ELR (cell line): Measurements from ENCODE around the gene AFP.

Source experiments
- DNase-seq: peaks from one replicate; pipeline ENCODE4 v3.0.0-alpha.2; 2015; ENCODE audit warnings: low read depth

Gene AFP

DNA sequence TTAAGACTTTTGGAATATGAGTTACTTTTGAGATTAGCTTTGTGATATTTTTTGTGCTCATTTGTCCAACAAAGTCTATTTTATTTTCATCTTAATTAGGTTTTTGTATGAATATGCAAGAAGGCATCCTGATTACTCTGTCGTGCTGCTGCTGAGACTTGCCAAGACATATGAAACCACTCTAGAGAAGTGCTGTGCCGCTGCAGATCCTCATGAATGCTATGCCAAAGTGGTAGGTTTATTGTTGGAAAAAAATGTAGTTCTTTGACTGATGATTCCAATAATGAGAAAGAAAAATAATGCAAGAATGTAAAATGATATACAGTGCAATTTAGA, 21.1 kb upstream of the AFP start:
- no peak for DNase-seq

DNA sequence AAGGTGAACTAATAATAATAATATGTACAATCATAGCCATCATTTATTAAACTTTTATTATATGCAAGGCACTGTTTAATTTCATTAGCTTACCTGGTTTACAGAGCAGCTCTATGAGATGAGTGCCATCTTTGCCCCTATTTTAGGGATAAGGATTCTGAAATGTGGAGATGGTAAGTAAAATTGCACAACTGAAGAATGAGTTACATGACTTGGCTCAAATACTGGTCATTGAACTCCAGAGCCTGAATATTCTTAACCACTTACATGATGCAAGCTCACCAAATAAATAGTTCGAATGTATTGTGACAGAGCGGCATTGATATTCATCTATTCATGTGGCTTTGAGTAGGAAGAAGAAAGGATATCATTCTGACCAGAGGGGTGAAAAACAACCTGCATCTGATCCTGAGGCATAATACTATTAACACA, 20.2 kb upstream of the AFP start:
- DNase-seq, result no peak

DNA sequence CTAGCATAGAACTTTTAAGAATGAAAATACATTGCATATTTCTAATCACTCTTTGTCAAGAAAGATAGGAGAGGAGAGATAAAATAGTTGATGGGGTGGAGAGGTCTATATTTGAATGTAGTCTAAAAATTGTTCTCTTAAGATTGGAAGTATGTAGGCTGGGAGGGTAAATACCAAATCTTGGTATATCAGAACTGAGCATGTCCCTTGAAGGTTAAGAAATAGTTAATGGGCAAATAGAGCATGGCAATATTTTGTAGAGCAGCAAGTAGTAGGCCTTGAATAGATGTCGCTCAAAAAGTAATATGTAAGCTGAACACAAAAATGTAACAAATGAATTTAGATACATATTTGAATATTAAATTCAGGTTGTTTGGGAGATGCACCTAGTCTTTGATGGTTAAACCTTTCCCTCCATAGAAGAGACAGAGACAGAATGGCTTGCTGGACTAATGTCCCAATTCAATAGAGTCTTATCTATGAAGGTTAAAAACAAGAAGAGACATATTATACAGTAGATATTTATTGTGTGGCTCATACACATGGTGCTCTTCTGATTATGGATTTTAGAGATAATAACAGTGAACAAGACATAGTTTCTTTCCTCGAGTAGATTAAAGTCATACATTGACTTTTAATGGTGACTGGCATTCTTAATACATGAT, 19.5 kb upstream of the AFP start:
- no peak for DNase-seq

DNA sequence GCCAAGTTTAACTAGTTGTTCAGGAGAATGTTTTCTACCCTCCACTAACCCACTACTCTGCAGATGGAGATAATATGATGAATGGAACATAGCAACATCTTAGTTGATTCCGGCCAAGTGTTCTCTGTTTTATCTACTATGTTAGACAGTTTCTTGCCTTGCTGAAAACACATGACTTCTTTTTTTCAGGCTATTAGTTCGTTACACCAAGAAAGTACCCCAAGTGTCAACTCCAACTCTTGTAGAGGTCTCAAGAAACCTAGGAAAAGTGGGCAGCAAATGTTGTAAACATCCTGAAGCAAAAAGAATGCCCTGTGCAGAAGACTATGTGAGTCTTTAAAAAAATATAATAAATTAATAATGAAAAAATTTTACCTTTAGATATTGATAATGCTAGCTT, 18.7 kb upstream of the AFP start:
- DNase-seq, result no peak

DNA sequence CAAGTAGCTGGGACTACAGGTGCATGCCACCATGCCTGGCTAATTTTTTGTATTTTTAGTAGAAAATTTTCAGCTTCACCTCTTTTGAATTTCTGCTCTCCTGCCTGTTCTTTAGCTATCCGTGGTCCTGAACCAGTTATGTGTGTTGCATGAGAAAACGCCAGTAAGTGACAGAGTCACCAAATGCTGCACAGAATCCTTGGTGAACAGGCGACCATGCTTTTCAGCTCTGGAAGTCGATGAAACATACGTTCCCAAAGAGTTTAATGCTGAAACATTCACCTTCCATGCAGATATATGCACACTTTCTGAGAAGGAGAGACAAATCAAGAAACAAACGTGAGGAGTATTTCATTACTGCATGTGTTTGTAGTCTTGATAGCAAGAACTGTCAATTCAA, 18.0 kb upstream of the AFP start:
- DNase-seq, result peak; percentile 15

DNA sequence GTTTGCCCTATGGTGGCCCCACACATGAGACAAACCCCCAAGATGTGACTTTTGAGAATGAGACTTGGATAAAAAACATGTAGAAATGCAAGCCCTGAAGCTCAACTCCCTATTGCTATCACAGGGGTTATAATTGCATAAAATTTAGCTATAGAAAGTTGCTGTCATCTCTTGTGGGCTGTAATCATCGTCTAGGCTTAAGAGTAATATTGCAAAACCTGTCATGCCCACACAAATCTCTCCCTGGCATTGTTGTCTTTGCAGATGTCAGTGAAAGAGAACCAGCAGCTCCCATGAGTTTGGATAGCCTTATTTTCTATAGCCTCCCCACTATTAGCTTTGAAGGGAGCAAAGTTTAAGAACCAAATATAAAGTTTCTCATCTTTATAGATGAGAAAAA, 17.3 kb upstream of the AFP start:
- DNase-seq, result no peak

DNA sequence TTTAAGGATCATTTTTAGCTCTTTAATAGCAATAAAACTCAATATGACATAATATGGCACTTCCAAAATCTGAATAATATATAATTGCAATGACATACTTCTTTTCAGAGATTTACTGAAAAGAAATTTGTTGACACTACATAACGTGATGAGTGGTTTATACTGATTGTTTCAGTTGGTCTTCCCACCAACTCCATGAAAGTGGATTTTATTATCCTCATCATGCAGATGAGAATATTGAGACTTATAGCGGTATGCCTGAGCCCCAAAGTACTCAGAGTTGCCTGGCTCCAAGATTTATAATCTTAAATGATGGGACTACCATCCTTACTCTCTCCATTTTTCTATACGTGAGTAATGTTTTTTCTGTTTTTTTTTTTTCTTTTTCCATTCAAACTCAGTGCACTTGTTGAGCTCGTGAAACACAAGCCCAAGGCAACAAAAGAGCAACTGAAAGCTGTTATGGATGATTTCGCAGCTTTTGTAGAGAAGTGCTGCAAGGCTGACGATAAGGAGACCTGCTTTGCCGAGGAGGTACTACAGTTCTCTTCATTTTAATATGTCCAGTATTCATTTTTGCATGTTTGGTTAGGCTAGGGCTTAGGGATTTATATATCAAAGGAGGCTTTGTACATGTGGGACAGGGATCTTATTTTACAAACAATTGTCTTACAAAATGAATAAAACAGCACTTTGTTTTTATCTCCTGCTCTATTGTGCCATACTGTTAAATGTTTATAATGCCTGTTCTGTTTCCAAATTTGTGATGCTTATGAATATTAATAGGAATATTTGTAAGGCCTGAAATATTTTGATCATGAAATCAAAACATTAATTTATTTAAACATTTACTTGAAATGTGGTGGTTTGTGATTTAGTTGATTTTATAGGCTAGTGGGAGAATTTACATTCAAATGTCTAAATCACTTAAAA, 16.6 kb upstream of the AFP start:
- DNase-seq, result no peak

DNA sequence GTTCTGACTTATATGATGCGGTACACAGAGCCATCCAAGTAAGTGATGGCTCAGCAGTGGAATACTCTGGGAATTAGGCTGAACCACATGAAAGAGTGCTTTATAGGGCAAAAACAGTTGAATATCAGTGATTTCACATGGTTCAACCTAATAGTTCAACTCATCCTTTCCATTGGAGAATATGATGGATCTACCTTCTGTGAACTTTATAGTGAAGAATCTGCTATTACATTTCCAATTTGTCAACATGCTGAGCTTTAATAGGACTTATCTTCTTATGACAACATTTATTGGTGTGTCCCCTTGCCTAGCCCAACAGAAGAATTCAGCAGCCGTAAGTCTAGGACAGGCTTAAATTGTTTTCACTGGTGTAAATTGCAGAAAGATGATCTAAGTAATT, 15.4 kb upstream of the AFP start:
- no peak for DNase-seq

DNA sequence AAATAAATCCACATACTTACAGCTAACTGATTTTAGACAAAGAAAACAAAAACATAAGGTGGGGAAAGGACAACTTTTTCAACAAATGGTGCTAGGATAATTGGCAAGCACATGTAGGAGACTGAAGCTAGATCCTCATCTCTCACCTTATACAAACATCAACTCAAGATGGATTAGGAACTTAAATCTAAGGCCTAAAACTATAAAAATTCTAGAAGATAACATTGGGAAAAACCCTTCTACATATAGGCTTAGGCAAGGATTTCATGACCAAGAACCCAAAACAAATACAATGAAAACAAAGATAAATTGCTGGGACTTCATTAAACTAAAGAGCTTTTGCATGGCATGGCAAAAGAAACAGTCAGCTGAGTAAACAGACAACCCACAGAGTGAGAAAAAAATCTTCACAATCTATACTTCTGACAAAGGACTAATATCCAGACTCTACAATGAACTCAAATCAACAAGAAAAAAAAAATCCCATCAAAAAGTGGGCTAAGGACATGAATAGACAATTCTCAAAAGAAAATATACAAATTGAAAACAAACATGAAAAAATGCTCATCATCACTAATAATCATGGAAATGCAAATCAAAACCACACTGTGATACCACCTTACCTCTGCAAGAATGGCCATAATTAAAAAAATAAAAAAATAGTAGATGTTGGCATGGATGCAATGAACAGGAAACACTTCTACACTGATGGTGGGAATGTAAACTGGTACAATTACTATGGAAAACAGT, 14.1 kb upstream of the AFP start:
- DNase-seq, result no peak

DNA sequence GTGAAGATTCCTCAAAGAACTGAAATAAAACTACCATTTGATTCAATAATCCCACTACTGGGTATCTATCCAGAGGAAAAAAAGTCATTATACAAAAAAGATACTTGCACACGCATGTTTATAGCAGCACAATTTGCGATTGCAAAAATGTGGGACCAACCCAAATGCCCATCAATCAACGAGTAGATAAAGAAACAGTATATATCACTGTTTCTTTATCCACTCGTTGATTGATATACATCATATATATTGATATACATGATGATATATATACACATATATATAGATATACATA, 13.6 kb upstream of the AFP start:
- DNase-seq, result no peak

DNA sequence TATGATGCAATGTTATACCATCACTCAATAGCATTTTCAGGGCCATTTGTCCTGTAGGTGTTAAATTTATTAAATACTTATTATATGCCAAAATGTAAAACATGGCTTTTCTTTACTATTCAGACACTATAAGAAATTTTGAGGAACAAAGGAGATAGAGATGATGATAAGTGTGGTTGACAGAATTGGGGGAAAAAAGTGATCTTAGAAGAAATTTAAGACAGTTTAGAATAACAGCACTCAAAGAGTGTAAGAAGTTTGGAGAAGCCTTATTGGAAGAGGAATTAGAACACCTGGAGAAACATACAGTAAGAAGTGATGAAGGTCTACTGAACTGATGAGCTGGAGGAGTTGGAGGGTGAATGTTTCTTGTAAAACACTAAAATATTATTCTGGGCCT, 12.8 kb upstream of the AFP start:
- DNase-seq, result no peak

DNA sequence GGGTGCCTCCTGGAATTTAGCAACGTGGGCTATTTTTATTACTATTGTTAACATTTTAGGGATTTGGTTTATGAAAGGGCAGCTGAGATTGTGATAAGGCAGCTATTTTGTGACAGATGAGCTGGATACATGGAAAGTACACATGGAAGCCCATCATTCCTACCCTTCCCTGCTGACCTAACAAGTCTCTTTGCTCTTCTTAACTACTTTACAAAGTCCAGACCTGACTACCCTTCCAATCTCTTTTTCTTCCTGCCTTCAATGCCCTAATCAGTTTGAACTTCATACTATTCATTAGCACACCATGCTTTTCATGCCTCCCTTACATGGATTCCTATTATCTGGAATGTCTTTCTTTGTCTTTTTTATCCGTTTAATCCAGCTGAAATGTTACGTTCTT, 9.4 kb upstream of the AFP start:
- DNase-seq, result no peak

DNA sequence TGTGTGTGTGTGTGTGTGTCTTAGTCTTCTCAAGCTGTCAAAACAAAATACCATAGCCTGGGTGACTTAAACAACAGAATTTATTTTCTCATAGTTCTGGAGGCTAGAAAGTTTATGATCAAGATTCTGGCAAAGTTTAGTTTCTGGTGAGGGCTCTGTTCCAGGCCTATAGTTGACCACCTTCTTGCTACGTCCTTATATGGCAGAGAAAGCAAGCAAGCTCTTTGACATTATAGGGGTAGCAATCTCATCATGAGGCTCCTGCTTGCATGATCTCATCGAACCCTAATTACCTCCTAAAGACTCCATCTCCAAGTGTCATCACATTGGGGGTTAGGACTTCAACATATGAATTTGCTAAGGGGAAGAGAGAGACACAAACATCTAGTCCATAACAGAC, 6.9 kb upstream of the AFP start:
- no peak for DNase-seq

DNA sequence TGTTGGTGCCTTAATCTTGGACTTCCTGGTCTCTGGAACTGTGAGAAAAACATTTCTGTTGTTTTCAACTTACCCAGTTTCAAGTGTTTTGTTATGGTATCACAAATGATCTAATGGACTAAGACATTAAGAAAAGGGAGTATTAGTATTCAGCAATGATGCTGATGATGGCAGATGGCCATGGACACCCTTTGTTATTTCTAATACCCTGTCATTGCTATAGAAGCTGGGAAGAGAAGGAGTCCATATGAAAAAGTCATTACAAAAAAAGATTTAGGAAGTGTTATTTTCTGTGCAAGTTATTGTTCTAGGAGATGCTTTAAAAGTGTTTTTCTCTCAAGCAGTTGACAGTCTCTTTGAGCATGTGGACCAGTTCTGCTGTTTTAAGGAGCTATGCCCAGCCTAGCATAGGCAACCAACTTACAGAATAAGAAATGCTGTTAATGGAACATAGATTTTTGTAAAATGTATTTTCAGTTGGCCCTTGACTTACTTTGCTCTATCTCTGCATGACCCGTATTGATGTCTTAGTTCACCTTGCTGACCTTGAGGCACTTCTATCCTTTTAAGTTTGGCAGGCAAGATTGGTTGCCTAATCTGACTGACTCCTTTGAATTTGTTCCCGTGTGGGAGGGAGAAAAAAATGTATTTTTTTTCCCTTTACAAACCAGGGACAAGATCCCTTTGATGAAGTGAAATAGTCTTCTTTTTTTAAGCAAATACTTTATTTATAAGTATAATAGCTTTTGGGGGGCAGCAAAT, 6.0 kb upstream of the AFP start:
- no peak for DNase-seq

DNA sequence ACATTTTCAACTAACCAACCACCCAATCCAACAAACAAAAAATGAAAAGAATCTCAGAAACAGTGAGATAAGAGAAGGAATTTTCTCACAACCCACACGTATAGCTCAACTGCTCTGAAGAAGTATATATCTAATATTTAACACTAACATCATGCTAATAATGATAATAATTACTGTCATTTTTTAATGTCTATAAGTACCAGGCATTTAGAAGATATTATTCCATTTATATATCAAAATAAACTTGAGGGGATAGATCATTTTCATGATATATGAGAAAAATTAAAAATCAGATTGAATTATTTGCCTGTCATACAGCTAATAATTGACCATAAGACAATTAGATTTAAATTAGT, 4.2 kb upstream of the AFP start:
- DNase-seq, result no peak

DNA sequence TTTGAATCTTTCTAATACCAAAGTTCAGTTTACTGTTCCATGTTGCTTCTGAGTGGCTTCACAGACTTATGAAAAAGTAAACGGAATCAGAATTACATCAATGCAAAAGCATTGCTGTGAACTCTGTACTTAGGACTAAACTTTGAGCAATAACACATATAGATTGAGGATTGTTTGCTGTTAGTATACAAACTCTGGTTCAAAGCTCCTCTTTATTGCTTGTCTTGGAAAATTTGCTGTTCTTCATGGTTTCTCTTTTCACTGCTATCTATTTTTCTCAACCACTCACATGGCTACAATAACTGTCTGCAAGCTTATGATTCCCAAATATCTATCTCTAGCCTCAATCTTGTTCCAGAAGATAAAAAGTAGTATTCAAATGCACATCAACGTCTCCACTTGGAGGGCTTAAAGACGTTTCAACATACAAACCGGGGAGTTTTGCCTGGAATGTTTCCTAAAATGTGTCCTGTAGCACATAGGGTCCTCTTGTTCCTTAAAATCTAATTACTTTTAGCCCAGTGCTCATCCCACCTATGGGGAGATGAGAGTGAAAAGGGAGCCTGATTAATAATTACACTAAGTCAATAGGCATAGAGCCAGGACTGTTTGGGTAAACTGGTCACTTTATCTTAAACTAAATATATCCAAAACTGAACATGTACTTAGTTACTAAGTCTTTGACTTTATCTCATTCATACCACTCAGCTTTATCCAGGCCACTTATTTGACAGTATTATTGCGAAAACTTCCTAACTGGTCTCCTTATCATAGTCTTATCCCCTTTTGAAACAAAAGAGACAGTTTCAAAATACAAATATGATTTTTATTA, 3.6 kb upstream of the AFP start:
- no peak for DNase-seq

DNA sequence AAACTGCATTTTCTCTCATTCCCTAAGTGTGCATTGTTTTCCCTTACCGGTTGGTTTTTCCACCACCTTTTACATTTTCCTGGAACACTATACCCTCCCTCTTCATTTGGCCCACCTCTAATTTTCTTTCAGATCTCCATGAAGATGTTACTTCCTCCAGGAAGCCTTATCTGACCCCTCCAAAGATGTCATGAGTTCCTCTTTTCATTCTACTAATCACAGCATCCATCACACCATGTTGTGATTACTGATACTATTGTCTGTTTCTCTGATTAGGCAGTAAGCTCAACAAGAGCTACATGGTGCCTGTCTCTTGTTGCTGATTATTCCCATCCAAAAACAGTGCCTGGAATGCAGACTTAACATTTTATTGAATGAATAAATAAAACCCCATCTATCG, 2.9 kb upstream of the AFP start:
- DNase-seq, result no peak

DNA sequence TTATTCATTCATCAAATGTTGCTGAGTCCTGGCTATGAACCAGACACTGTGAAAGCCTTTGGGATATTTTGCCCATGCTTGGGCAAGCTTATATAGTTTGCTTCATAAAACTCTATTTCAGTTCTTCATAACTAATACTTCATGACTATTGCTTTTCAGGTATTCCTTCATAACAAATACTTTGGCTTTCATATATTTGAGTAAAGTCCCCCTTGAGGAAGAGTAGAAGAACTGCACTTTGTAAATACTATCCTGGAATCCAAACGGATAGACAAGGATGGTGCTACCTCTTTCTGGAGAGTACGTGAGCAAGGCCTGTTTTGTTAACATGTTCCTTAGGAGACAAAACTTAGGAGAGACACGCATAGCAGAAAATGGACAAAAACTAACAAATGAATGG, 1.7 kb upstream of the AFP start:
- peak; percentile 53 for DNase-seq

DNA sequence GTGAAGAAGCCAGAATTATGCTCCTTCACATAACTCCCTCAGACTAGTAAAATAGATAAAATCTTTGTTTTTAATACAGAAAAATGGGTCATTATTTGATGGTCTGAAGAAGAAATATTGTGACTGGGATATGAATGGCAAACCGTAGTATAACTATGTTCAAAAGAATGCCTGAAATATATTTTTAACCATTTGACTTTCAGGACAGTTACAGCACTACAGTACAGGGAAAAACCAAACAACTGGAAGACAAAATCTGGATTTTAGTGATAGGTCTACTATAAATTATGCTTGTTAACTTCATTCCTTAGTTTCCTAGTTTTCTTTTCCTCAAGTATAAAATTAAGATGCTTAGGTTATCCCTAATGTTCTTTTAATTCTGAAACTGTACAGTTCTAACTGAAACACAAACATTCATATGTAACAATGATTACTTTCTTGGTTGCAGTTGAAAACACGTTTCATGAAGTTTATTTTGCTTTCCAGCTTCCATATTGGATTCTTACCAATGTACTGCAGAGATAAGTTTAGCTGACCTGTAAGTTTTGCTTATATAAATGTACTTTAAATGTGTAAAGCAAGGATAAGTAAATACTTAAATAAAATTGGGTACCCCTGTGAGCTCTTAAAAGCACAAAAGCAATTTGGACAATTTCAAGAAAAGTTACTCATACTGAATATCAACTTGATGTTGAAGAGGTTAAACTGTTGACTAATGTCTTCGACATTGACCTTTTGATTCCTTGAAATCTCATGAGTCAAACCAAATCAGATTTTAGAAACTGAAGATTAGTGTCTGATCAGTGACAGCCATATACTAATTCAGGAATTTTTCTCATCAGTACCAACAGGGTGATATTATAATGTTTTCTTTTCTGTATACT, 895 bp downstream of the AFP start:
- no peak for DNase-seq

DNA sequence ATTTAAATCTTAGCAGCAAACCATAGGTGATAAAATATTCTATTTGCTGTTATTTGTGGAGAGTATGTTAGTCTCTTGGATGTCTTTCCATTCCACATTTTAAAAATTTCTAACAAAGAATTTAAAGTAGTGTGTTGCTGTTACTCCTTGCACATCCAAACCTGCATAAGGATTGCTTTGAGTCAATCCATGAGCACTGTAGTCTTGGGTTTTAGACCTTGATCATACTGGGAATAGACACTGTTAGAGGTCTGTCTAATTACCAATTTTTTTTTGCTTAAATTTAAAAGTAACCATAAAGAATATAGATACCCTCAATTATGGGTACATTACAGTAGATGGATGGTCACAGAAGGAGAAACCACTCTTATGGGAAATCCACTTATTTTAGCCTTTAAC, 1.5 kb downstream of the AFP start:
- DNase-seq, result no peak

DNA sequence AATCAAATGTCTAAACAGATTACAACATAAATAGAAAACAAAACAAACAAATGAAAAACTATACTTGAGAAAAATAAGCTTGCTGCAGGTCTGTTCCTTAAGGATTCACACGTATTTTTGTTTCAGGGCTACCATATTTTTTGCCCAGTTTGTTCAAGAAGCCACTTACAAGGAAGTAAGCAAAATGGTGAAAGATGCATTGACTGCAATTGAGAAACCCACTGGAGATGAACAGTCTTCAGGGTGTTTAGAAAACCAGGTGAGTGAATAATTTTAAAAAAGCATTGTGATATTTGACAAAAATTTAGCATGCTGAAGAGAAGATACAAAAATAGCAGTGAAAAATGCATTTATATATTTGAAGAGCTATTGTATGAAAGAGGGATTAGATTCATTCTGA, 2.0 kb downstream of the AFP start:
- DNase-seq, result no peak
